GM19455 (cell line): Measurements from ENCODE around the gene GLI2.

ENCODE experiments used
- ATAC-seq: cut with Tn5 transposase; IDR thresholded peaks from one replicate; pipeline ENCODE4 v1.9.1; 2021; ENCODE audit not compliant: unreplicated experiment

The GLI2 gene

DNA sequence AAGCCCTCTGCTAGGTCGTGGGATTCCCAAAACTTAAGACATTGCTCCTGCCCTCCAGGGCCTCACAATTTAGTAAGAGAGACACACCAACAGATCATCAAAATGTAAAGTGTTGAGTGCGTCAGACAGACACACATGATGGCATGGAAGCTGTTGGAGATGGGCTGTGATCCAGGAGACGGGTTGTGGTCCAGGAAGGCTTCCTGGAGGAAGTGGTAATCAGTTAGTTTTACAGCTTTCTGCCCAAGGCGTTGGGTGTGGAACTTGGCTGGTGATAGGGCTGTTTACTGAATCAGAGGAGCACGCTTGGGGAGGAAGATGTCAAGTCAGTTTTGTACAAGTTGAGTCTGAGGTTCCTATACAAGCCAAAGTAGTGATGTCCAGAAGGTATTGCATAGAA is 24.0 kb upstream of the GLI2 start:
- ATAC-seq, result no peak

DNA sequence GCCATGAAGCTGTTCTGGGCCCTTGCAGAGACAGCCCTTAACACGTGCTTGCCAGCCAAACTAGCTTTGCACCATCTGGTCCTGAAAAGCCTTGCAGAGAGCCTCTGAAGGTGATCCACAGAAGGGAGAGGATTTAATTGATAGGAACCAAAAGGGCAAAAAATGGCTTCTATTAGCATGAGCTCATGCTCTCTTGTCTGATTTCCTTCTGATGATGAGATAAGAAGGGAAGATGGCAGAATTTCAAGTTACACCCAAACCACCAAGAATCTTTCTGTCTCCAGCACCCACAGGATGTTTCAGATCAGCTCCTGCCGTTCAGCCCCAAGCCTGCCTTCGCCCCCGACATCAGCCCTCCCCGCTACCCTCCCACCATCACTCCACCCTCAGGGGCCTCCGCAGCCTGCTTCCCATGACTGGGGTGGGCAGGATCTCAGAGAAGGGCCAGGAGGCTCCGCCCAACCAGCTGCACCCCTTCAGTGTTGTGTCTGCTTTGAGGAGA is 23.4 kb upstream of the GLI2 start:
- no peak for ATAC-seq

DNA sequence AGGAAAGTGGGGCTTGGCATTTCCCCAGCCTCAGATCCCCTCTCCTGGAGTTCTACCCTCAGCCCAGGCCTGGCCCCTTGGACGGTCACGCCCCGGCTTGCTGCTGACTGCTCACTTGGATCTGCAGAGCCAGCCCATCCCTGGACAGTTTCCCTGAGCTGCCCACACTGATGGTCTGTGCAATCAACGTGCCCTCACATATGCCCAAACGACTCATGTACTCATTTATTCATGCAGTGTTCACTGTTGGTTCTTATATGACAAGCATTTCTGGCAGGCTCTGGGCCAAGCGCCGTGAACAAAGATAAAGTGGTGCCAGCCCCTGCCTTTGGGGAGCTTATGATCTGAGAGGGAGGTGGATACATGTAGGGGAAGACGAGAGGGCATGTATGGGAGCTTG is 20.3 kb upstream of the GLI2 start:
- no peak for ATAC-seq

DNA sequence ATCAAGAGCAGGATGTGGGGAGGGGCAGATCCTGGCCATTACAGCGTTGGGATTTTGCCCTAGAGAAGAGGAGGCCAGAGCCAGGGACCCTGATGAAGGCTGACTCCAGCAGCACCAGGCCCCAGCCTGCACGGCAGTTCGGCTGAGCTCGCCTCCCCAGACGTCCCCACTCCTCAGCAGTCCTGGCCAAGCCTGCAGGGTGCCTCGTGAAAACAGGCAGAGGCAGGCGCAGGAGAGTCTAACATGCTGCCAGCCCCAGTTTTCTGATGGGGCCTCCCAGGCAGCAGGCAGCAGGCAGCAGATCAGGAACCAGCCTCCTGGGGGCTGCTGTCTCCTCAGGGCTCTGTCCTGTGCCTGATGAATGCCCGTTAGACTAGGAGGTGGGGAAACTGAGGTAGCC is 19.7 kb upstream of the GLI2 start:
- no peak for ATAC-seq

DNA sequence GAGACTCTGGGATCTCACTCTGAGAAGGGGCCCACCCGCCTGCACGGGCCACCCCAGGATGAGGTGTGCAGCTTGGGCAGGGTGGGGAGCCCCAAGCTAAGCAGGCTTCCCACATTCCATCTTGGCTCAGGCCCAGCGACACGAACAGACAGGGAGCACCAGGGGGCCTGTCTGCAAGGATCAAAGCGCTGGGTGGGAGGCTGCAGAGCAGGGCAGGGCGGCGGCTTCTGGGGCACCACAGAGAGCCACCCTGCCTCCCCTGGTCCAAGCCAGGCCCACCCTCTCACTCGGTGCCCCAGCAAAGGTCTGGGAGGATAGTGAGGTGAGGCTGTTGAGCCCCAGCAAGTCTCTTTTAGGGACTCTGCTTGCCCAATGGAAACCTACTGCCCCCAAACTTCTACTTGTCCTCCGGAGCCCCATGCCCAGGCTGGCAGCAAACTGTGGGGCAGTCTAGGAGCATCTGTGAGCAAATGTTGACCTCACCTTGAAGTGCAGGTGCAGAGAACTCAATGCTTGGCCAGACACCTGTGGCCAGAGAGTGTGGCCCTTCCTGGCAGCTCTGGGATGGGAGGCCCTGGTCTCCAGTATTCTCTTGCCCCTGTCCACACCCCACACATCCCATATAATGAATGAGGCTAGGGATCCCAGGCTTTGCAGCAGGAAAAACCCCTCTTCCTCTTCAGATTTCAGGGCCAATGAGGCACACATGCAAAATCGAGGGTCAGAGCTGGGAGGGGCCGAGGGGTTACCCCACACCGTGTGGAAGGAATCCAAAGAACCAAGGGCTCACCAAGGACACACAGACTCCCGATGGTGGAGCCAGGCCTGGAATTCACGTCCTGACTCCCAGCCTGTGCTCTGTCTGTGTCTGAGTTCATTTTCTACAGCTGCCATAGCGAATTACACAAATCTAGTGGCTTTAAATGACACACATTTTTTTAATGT is 18.8 kb upstream of the GLI2 start:
- no peak for ATAC-seq

DNA sequence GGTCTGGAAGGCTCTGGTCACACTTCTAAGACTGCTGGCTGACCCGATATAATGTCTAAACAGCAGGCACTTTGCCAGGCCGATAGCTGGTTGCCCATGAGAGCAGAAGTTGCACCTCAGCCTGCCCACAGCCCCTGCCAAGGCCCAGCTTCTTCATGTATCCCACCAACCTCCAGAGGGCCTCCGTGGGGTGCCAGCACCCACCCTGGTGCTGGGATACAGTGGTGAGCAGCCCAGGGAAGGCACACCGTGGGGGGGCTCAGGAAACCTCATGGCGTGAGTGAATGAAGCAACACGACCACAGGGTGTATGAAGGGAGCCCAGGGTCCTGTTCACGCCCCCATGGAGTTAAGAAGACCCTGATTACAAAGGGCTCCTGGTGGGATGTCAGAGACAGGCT is 16.2 kb upstream of the GLI2 start:
- ATAC-seq, result no peak

DNA sequence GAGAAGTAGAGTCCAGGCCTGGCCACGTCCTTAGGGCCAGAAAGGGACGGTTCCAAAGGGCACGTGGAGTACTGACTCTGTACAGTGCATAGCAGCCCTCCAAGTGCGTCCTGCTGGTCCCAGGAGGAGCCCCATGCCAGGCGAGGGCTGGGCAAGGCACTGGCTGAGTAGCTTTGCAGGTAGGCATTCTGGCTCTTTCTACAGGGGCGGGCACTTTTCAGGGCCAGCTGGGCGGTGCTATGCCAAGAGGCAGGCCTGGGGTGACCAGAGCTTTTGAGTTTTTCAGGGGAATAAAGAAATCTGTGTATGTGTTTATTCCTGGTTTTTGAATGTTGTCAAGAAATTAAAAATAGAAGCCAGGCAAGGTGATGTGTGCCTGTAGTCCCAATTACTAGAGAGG is 15.4 kb upstream of the GLI2 start:
- no peak for ATAC-seq

DNA sequence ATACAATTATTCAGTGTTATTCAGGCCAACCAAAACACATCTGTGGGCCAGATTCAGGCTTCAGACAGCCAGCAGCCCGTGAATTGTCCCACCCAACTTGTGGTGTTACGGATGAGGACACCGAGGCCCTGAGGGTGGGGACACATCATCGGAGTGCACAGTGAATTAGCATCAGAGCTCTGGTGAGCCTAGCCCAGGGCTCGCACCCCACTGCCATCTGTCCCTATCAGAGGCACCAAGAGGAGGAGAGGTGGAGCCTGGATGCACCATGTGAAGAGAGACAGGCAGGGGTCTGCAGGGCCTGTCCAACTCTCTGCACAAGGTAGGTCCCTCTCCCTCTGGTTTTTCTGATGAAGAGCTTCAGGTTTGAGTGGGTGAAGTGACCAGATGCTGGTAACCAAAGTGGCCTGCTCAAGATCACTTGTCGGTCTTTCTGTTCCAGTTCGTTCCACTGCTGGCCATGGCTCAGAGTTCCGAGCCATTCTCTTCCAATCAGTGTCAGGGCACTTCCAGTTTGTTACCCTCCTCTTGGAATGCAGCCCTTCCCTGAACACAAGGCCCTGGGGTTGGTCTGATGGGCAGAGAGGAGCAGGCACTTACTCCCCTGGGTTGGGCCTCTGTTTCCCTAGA is 14.8 kb upstream of the GLI2 start:
- no peak for ATAC-seq

DNA sequence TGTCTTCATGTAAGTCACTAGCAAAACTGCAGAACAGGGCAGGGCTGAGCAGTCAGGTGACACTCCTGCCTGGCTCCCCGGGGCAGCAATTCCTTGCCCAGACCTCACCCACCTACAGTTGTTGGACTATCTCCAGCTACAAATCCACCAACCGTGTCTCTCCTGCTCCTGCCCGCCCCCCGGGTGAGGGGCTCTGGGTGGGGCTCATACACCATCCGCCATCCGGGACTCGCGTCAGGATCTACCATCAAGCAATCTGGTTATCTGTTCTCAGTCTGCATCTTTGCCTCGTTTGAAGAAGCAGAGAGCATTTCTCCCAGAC is 13.5 kb upstream of the GLI2 start:
- no peak for ATAC-seq

DNA sequence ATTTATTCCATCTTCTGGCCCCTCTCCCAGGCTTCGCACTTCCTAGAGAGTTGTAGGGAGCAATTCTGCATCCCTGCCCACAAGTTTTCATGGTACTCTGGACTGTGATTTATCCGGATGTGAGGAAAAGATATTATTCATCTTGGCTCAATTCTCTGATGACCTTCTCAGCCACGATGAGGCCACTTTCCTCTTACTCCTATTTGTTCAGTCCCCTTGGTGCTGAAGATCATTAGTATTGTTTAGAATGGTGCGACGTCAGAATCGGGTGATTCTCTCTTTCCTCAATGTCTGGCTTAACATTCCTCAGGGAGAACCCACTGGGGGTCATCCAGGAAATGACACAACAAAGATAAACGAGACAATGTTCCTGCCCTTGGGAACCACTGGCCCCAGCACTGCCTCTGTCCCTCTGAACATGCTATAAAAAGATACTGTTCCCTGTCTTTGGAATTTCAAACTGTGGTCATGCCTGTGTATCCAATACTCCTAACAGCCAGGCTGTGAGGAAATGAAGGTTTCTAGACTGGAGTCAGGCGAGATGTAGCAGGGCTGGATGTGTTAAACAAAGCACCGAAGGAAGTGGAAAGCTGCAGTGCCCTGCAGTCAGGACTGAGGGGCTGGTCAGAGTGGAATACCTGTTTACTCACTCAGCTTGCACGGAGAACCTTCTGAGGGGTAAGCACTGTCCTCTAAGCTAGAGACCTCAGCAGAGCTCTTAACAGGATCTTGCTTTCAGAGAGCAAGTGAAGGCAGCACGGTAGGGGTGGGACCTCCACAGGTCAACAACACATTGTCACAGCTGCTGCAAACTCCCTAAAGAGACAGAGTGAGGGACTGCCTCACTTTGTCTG is 12.9 kb upstream of the GLI2 start:
- ATAC-seq, result no peak

DNA sequence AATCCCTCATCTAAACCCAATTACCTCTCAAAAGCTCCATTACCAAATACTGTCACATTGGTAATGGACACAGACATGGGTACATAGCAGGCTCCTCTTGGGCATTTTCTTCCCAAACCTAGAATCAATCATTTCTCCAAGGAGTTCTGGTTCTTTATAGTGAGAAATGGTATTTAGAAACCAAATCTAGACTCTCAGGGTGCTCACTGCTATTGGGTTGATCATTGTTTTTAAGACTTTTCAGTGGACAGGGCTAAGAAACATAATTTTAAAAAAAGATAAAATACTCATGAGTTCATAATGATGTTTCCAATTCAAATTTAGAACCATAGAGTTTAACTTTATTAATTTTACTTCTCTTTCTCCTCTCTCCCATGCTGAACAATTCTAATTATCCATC is 9.4 kb upstream of the GLI2 start:
- ATAC-seq, result no peak

DNA sequence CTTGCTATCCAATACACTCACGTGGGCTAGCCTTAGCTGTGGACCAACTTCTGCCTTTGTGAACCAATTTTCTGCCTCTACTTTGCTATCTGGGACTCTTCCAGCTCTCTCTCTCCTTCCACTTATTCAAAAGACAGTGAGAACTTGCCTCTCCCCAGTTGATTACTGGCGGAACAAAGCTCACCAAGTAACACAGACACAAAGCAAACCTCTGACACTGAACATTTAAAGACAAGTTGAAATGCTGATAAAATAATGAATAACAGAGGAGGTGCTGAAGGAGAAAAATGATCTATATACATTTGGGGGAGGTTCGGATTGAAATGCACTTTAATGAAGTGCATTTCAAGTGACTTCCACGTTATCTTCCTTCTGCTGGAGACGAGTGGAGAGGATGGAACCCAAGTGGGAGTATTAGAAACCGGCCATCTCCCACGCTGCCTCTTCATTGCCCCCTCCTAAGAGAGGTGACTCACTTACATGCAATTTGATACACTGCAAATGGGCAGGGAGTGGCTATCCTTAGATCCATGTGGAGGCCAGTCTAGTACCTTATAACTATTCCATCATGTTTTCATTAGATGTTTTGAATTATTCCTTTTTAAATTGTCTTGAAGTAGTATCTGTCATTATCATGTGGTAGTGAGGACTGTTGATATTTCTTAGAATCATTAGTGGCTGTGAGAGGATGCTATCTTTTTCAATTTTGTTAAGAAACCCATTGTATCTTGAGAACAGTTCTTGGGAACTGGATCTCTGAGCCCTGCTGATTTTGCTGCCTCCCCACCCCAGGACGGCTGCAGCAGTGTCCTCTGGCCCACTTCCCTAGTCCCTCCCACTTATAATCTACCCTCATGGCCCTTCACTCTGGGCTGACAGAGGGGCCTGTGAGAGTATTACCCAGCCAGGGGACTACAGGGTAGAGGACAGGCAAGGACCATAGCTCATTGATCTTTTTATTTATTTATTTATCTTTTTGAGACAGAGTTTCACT is 6.0 kb upstream of the GLI2 start:
- ATAC-seq, result no peak

DNA sequence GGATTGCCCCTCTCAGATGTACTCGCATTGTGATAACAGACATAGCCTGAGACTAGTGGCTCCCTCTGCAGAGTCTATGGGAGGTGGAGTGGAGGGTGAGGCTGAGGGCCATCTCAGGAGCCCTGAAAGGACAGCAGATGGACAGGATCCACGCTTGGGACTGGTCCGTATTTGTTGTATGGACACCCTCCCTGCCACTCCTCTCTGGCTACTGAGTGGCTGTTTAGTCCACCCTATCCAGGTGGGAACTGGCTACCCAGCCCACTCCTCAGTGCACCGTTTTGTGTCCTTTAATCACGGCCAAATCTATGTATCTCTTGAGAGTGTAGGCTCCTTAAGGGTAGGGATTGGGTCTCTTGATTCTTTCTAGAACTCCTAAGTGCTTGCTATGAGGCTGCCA is 4.5 kb upstream of the GLI2 start:
- ATAC-seq, result no peak

DNA sequence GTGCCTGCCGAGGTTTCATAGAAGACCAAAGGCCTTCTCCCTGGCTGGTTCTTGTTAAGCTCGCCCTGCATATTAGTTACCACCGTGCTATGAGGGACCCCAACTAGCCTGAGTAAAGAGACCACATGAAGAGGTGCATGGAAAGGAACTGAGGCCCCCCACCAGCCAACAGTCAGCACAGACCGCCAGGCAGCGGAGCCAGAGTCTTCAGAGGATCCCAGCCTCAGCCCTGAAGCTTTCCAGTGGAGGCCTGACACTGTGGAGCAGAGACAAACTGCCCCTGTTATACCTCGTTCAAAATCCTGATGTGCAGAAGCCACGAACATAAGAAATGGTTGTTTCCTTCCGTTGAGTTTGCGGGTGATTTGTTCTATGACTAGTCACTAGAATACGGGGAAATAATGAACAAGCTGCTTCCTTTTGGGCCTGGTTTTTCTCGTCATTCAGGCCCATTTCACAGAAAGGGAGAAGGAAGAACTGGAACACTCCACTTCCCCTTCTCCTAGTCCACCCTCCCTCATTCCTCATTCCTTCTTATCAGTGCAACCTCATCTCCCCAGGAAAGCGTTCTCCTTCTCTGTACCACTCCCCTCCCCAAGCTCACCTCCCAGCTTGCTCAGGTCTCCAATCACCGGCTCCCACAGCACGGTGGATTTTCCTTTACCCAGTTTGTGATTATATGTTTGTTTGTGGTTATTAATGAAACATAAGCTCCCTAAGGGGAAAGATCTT is 3.0 kb upstream of the GLI2 start:
- ATAC-seq, result no peak

DNA sequence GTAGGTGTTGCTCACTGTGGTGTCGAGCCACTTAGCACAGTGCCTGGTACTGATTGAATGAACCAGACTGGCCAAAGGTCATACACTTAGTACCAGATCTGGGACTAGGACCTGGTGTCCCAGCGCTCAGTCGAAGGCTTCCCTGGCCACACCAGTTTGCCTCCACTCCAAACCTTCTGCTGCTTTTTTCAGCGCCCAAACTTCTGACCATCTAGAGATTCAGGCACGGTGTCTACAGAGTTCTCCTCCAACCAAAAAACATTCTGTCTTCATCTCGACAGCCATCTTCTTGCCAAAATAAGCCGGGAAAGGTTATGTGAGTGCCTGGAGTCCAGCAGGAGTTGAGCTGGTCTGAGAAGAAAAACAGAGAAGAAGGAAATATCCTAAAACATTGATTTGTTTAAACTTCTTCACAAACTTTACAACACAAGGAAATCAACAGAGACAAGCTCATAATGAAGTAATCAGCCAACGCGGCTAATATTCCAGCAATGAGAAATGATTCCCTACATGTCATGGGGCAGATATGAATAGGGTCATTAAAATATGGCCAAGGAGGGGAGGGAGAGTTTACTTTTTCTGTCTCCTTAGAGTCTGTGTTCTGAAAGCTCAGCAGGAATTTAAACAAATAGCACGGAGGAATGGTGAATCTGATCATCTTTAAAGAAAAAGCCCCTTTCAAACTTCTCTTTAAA is 2.3 kb upstream of the GLI2 start:
- ATAC-seq, result no peak

DNA sequence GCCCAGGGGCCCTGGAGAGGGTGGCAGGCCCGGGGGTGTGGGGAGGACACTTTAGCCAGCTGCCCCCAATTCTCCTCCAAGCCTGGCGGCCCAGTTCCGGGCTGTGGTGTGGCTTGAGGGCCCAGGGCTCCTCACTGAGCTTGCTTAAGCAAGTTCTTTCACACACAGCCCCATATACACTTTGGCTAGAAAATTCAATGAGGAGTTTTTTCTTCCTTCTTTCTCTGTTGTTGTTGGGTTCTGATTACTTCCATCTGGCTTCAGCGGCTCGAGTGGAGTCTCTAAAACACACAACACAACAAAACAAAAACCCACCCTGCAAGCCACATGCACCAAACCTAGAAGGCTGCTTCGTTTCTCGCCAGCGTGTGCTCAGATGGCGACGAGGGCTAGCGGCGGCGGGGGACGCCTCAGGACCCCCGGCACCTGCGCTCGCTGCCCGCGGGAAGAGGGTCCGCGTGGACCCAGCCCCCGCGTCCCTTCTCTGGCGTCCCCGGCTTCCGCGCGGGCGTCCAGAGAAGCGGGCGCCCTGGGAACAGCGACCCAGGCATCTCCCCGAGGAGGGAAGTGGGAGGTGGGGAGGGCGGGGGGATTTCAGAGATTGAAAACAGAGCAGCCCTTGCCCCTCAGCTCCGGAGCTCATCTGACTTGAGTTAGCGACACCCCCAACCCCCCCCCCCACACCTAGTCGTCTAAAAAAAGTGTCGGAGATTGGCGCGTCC is 577 bp upstream of the GLI2 start:
- no peak for ATAC-seq

DNA sequence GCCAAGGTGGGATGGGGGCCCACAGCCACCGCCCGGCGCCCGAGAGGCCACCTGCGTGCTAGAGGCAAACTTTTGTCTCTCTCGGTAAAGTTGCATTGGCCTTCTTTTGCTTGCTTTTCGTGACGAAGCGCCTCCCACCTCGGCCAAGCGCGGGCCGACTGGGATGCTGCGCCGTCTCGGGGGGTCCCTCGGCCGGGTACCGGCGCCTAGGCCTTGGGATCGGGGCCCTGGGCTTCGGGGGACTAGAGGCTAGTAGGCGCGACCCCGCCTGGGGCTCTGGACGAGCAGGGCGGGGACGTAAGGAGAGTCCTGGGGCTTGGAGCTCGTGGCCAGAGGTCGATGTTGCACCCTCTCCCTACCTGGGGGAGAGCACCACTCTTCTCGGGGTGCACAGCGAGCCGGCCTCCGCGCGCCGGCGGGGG is 545 bp downstream of the GLI2 start:
- ATAC-seq, result no peak

DNA sequence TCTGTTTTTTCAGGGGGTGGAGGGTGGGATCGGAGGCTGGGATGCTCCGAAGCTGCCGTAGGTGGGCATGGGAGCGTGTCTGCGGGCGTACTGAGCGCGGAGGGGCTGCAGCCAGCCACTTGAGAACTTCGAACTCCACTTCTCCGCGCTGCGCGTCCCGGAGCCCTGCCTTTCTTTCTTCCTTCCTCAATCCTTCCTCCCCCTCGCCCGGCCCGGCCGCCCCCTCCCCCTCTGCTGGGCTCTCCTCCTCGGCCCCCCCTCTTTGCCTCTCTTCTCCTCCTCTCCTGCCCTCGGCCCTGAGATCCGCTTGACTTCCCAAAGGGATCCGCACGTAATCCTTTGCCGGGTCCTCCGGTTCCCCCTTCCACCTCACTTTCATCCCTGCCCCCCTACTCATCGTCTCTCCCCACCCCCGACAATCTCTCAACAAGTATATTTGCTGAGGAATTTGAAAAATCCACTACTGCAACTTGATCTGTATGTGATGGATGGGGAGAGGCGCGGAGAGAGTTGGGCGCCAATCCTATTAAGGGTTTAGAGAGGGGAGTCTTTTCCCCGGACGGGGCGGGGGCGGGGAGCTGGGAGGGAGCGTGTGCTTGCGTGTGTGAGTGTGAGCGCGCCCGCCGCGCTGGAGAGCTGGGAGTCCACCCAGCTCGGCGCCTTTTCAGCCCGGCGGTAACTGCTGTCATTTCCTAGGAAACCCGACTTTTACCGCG is 1.1 kb downstream of the GLI2 start:
- no peak for ATAC-seq
